Neutrophil (primary cell): ENCODE measurements around the gene ZNF672.

Source experiments
- H3K27ac ChIP-seq: fragments of 200-600 bp; sonication (generic); 2 replicates; pipeline ENCODE4 v1.5.1; 2016; ENCODE audit warnings: mild to moderate bottlenecking, moderate library complexity
- H3K27me3 ChIP-seq: fragments of 200-600 bp; sonication (generic); 2 replicates; pipeline ENCODE4 v1.6.0; 2016; ENCODE audit warnings: mild to moderate bottlenecking
- H3K36me3 ChIP-seq: fragments of 200-600 bp; sonication (generic); 2 replicates; pipeline ENCODE4 v1.5.1; 2017
- H3K4me1 ChIP-seq, 2 experiments: fragments of 200-600 bp in 1 of 2; sonication (generic) in 1 of 2; 1 replicate in 1 of 2; 2 replicates in 1 of 2; pipeline versions ENCODE4 v1.5.1 to v1.6.1; 2013 to 2016; ENCODE audit warnings: low read depth in 1 of 2, low read length in 1 of 2, mild to moderate bottlenecking in 1 of 2, moderate library complexity in 1 of 2; ENCODE audit not compliant: control insufficient read depth in 1 of 2, insufficient read depth in 1 of 2
- H3K4me3 ChIP-seq, 2 experiments: fragments of 200-600 bp in 1 of 2; sonication (generic) in 1 of 2; 1 replicate in 1 of 2; 2 replicates in 1 of 2; pipeline ENCODE4 v1.5.1; 2013 to 2016; ENCODE audit warnings: low read depth in 1 of 2, low read length in 1 of 2, mild to moderate bottlenecking in 1 of 2, moderate library complexity in 1 of 2
- H3K9me3 ChIP-seq: fragments of 200-600 bp; sonication (generic); 2 replicates; pipeline ENCODE4 v1.5.1; 2016
- TF ChIP-seq, protein P1 (sequence below): fragments of 200-600 bp; sonication (generic); IDR thresholded peaks from 2 replicates; pipeline ENCODE4 v1.5.1; 2016; ENCODE audit warnings: antibody characterized with exemption

Gene ZNF672

DNA sequence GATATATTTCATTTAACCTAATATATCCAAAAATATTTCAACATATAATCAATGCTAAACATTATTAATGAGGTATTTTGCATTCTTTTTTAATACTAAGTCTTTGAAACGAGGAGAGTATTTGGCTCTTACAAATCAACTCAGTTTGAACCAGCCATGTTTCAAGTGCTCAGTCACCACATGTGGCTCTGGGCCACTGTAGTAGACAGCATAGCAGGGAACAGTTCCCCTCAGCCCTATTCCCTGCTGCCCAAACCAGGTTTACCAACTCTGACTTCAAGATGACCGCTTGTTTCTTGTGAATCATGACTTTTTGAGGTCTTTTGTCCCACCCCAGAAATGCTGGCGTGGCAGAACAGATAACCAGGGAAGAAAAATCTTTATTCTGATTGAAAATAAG, 5.7 kb downstream of the ZNF672 start:
- no peak overlapping the region for H3K4me3 ChIP-seq
- TF ChIP-seq, protein P1, sequence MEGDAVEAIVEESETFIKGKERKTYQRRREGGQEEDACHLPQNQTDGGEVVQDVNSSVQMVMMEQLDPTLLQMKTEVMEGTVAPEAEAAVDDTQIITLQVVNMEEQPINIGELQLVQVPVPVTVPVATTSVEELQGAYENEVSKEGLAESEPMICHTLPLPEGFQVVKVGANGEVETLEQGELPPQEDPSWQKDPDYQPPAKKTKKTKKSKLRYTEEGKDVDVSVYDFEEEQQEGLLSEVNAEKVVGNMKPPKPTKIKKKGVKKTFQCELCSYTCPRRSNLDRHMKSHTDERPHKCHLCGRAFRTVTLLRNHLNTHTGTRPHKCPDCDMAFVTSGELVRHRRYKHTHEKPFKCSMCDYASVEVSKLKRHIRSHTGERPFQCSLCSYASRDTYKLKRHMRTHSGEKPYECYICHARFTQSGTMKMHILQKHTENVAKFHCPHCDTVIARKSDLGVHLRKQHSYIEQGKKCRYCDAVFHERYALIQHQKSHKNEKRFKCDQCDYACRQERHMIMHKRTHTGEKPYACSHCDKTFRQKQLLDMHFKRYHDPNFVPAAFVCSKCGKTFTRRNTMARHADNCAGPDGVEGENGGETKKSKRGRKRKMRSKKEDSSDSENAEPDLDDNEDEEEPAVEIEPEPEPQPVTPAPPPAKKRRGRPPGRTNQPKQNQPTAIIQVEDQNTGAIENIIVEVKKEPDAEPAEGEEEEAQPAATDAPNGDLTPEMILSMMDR, result no peak
- no peak overlapping the region for H3K27ac ChIP-seq
- no peaks in the 10 kb centered on the region for H3K27me3 ChIP-seq
- no peaks in the 10 kb centered on the region for H3K9me3 ChIP-seq
- peaks cover 51% of the 10 kb centered on the region for H3K36me3 ChIP-seq
- H3K4me1 ChIP-seq, result peaks cover 8 to 10% of the 10 kb centered on the region in 2 experiments

DNA sequence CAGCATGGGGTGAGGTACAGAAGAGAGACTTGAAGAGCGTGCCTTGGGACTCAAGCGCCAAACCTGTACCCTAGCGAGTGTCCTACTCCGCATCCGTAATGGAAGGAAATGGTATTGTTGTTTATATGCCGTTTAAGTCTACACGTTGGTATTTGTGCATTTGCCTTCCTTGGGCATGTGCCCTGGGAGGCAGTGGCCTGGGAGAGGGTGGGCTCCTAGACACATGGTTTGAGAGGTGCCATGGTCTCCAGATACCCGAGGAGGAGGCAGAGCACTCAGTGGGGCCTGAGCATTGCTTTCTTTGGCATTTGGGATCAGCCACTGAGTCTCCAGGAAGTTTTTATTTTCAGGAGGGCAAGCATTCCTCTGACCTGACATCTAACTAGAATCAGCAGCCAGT, 6.5 kb downstream of the ZNF672 start:
- Histone ChIP-seq H3K27ac (no peak overlapping the region), H3K4me1 (peaks cover 2 to 5% of the 10 kb centered on the region in 2 experiments), H3K36me3 (peaks cover 60% of the 10 kb centered on the region), H3K9me3 (no peaks in the 10 kb centered on the region), H3K27me3 (no peaks in the 10 kb centered on the region), H3K4me3 (no peak overlapping the region)
- TF ChIP-seq, protein P1, result no peak

DNA sequence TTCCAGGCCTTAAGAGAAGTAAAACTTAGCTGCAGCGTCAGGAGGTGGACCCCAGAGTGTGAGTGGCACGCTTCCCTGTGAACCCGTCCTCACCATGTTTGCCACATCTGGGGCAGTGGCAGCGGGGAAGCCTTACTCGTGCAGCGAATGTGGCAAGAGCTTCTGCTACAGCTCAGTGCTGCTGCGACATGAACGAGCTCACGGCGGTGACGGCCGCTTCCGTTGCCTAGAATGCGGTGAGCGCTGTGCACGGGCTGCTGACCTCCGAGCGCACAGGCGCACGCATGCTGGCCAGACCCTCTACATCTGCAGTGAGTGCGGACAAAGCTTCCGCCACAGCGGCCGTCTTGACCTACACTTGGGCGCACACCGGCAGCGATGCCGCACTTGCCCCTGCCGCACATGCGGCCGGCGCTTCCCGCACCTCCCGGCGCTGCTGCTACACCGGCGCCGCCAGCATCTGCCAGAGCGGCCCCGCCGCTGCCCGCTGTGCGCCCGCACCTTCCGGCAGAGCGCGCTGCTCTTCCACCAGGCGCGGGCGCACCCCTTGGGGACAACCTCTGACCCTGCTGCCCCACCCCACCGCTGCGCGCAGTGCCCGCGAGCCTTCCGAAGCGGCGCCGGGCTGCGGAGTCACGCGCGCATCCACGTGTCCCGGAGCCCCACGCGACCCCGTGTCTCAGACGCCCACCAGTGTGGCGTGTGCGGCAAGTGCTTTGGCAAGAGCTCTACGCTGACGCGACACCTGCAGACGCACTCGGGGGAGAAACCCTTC, 9.3 kb downstream of the ZNF672 start:
- TF ChIP-seq, protein P1, result no peak

DNA sequence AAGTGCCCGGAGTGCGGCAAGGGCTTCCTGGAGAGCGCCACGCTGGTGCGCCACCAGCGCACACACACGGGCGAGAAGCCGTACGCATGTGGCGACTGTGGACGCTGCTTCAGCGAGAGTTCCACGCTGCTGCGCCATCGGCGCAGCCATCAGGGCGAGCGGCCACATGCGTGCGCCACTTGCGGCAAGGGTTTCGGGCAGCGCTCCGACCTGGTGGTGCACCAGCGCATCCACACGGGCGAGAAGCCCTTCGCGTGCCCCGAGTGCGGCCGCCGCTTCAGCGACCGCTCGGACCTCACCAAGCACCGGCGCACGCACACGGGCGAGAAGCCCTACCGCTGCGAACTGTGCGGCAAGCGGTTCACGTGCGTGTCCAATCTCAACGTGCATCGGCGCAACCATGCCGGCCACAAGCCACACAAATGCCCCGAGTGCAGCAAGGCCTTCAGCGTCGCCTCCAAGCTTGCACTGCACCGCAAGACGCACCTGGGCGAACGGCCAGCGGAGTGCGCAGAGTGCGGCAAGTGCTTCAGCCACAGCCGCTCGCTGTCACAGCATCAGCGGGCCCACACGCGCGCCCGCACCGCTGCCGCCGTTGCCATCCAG, 10.0 kb downstream of the ZNF672 start:
- Histone ChIP-seq H3K27me3 (no peaks in the 10 kb centered on the region), H3K9me3 (no peaks in the 10 kb centered on the region), H3K27ac (no peak overlapping the region), H3K4me3 (no peak overlapping the region), H3K4me1 (peaks cover 6 to 7% of the 10 kb centered on the region in 2 experiments), H3K36me3 (peaks cover 80% of the 10 kb centered on the region)
- TF ChIP-seq, protein P1, result no peak

More for the DNA sequence above, 9.3 kb downstream of the ZNF672 start:
- peaks cover 1% of the 10 kb centered on the region in 2 experiments for H3K4me1 ChIP-seq
- H3K36me3 ChIP-seq, result peaks cover 86% of the 10 kb centered on the region
- H3K27me3 ChIP-seq, result no peaks in the 10 kb centered on the region
- no peak overlapping the region for H3K27ac ChIP-seq
- no peaks in the 10 kb centered on the region for H3K9me3 ChIP-seq
- no peak overlapping the region for H3K4me3 ChIP-seq

DNA sequence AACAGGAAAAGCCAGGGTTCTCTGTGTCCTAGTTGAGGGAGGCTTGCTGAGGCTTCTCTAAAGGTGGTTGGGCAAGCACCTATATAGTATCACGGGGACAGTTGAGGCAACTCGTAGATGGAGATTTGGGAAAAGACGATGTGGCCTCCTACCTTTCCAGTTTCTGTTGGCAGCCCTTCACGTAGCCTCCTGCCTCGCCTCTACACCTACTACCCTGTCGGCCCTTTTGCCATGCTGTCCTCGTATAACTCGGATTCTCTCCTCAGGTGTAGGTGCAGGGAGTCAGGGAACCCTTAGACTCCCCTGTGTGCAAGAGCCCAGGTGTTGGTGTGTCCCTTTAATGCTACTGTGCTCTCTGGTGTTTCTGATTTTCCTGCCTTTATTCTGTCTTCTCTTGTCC, 10.6 kb downstream of the ZNF672 start:
- TF ChIP-seq, protein P1, result no peak
- Histone ChIP-seq H3K27ac (no peak overlapping the region), H3K36me3 (peaks cover 81% of the 10 kb centered on the region), H3K4me1 (peaks cover 6 to 7% of the 10 kb centered on the region in 2 experiments), H3K27me3 (no peaks in the 10 kb centered on the region), H3K4me3 (no peak overlapping the region), H3K9me3 (no peaks in the 10 kb centered on the region)
